ENCODE measurements around the gene ATG3. TPM values are rescaled to one million over a fixed set of nuclear protein-coding genes. Genes with fewer than 3 reads are reported as not detected.

The ATG3 gene
- total and polyA plus RNA-seq, 4 donors, result 28.6 to 51.1 (median 37.4) TPM

- TF ChIP-seq MAX (IDR thresholded peaks at IDR 0.05), result no peak
- no peak for TF ChIP-seq HNF4A (conservative IDR thresholded peaks at IDR 0.05)
- no peak for TF ChIP-seq FOXA1 (IDR thresholded peaks at IDR 0.05)
Observed at GRCh38 chr3:112508860-112509259, 52.9 kb downstream of the ATG3 start (continued).

- no peak for TF ChIP-seq YY1 (IDR thresholded peaks at IDR 0.05)
- TF ChIP-seq HNF4A (conservative IDR thresholded peaks at IDR 0.05), result no peak
- no peak for TF ChIP-seq ZBTB33 (IDR thresholded peaks at IDR 0.05)
- TF ChIP-seq ATF3 (IDR thresholded peaks at IDR 0.05), result no peak
- no peak for TF ChIP-seq CTCF (IDR thresholded peaks at IDR 0.05; ENCODE audit: low read depth, low read length, missing input control)
- TF ChIP-seq EGR1 (IDR thresholded peaks at IDR 0.05; ENCODE audit: low read depth in 2 of 2), result no peak
- TF ChIP-seq NR2F2 (IDR thresholded peaks at IDR 0.05), result no peak
- TF ChIP-seq GABPA (IDR thresholded peaks at IDR 0.05 in 1 of 2, conservative IDR thresholded peaks at IDR 0.05 in 1 of 2), result no peak
- no peak for TF ChIP-seq SP1 (IDR thresholded peaks at IDR 0.05)
- no peak for TF ChIP-seq MAX (IDR thresholded peaks at IDR 0.05)
- TF ChIP-seq HNF4G (IDR thresholded peaks at IDR 0.05), result no peak
- TF ChIP-seq RXRA (IDR thresholded peaks at IDR 0.05), result no peak
- no peak for TF ChIP-seq JUND (IDR thresholded peaks at IDR 0.05)
- TF ChIP-seq FOXA2 (IDR thresholded peaks at IDR 0.05), result no peak
- TF ChIP-seq RAD21 (IDR thresholded peaks at IDR 0.05), result no peak
- TF ChIP-seq FOXA1 (IDR thresholded peaks at IDR 0.05), result no peak
- TF ChIP-seq REST (IDR thresholded peaks at IDR 0.05), result no peak
- no peak for TF ChIP-seq TAF1 (conservative IDR thresholded peaks at IDR 0.05)
- no peaks in the 10 kb centered on the region for H3K36me3 ChIP-seq (ENCODE audit: control insufficient read depth in 4 of 4, insufficient read depth in 3 of 4, low read depth in 1 of 4, low read length in 3 of 4)
- DNase-seq (ENCODE audit: low spot score), result no peak
- H3K9ac ChIP-seq (ENCODE audit: low read depth in 1 of 2, low read length in 2 of 2), result no peak overlapping the region
- H3K4me1 ChIP-seq (ENCODE audit: control insufficient read depth in 4 of 4, insufficient read depth in 4 of 4, low read length in 3 of 4), result no peaks in the 10 kb centered on the region
- H3K4me3 ChIP-seq (ENCODE audit: low read depth in 1 of 3, low read length in 3 of 3), result no peak overlapping the region
- no peak overlapping the region for H3K27ac ChIP-seq (ENCODE audit: low read depth in 1 of 2, low read length in 2 of 2)
- 88% methylated on average over 2 of the region's 2 CpGs for WGBS
- H3K9me3 ChIP-seq (ENCODE audit: control insufficient read depth in 4 of 4, low read length in 3 of 4), result no peaks in the 10 kb centered on the region
- no peaks in the 10 kb centered on the region for H3K27me3 ChIP-seq (ENCODE audit: control insufficient read depth in 4 of 4, insufficient read depth in 4 of 4, low read length in 3 of 4)
Observed at GRCh38 chr3:112508261-112508660, 53.5 kb downstream of the ATG3 start.

Data from liver (tissue), 9 donors.